HUDEP-2 (cell line): ENCODE measurements around the gene C14orf180.

Experiments used
- DNase-seq, 76 experiments: peaks; one replicate each; lab custom pipeline; 2025; ENCODE audit not compliant: unreplicated experiment in 76 of 76; lab: John Stamatoyannopoulos, UW

Gene C14orf180

GRCh38 chr14:104549536-104550339, 29.8 kb upstream of the C14orf180 start:
- DNase-seq, result no peak

GRCh38 chr14:104550340-104550860, 29.2 kb upstream of the C14orf180 start:
- DNase-seq, result no peak

GRCh38 chr14:104550861-104551728, 28.5 kb upstream of the C14orf180 start:
- no peak for DNase-seq

DNA sequence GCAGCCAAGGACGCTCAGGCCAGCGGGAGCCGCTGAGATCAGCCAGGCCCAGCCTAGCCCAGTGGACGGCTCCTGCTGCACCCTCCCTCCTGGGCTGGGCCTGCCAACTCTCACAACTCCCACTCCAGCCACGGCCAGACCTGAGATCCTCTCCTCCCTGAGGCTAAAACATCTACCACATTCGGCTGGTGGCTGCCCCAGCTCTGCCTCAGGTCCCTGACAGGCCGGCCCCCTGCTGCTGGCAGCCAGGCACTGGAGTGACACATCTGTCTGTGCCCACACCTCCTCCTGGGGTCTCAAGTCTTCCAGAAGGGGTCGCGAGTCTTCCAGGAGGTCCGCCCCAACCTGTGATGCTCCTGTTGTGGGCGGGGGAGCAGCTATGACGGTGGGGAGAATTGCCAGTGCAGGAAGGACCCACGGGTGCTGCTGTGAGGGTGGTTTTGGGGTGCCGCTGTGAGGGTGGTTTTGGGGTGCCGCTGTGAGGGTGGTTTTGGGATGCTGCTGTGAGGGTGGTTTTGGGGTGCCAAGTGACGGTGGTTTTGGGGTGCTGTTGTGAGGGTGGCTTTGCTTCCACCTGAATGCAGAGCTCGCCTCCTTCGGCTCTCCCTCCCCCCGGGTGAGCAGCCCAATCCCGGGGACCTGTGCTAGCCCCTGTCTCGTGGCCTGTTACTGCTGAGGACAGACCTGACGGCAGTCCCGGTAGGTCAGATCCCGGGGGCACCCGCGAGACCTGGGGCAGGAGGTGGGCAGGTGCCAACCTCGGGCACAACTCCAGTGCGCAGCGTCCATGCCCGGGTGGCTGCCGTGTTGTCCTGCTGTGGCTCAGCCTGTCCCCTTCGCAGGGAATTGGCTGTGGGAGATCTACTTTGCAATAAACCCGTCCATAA, 27.5 kb upstream of the C14orf180 start:
- DNase-seq, result no peak

- no peak for DNase-seq
Observed at GRCh38 chr14:104552738-104553125, 26.8 kb upstream of the C14orf180 start.

- no peak for DNase-seq
Observed at GRCh38 chr14:104553166-104554087, 26.1 kb upstream of the C14orf180 start.

GRCh38 chr14:104554088-104554607, 25.4 kb upstream of the C14orf180 start:
- no peak for DNase-seq

DNA sequence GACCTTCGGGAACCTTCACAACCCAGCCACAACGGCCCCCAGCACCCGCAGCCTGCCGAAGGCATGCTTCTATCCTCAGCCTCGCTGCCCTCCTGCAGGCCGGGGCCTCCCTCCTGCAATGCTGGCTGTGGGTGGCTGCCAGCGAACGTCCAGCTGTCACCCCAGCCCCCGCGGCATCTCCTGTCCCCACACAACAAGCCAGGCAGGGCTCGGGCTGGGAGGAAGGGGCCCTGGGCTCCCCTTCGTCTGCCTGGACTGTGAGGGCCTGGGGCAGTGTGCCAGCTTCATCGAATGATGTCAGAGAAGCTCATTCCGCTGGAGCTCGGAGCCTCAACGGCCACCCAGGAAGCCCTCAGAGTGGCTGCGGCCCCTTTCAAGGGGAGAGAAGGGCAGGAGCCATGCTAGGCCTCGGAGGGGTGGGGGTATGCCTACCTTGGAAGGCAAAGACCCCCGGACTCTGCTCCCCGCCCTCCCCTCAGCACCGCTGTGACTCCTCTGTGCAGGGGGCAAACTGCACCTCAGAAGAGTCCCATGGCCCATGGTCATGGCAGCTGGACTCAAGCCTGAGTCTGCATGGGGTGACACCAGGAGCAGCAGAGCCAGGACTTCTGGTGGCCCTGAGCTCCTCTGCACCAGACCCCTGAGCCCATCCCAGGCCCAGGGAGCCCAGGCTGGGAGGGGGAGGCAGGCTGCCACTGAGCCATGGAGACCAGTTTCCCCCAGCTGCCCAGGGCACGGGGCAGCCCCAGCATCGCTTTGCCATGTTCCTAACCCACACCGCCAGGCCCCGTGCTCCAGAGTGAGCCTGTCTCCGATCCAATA, 24.7 kb upstream of the C14orf180 start:
- DNase-seq, result no peak

- no peak for DNase-seq
Observed at GRCh38 chr14:104555430-104556255, 23.9 kb upstream of the C14orf180 start.

GRCh38 chr14:104556256-104557021, 23.1 kb upstream of the C14orf180 start:
- no peak for DNase-seq

GRCh38 chr14:104557086-104557485, 22.5 kb upstream of the C14orf180 start:
- no peak for DNase-seq

- no peak for DNase-seq
Observed at GRCh38 chr14:104557766-104558165, 21.8 kb upstream of the C14orf180 start.

DNA sequence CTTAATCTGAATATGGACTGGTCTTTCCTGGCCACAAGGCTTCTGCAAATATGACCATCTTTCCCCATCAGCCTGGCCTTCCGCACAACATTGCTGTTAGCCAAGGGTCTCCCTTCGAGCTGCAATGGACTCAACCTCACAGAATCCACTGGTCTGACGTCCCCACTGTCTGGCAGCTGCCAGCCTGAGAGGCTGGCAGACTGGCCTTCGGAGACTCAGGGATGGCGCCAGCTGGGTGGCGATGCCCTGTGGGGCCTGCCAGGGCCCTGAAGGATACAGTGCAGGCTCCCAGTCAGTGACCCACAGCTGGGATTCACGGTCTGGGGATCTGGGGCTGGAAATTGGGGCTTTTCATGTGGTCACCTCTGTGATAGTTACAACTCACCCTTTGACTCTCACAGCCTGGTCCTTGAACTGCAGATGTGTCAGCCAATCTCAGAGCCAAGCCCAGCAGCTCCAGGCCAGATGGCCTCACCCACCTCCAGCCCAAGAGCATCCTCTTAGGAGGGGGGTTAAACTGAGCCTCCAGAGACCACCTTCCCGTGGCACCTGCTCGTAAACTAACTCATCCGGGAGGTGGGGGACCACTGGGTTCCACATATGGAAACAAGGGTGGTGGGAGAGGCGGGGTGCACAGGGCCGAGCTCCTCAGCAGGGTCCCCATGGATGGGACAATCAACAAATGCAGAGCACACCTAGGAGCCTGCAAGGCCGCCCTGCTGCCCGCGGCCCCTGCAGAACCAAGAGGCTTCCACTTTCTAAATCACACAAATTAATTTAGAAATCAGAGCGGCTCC, 21.1 kb upstream of the C14orf180 start:
- DNase-seq, result no peak

- DNase-seq, result no peak
Observed at GRCh38 chr14:104559028-104559803, 20.3 kb upstream of the C14orf180 start.
